GM18526 (cell line): ENCODE results near the gene EVA1A.

Experiments used
- POLR2A ChIP-seq: IDR thresholded peaks from 3 replicates; pipeline ENCODE4 v1.6.1; 2011; ENCODE audit not compliant: insufficient read length; ENCODE audit errors: extremely low read depth

Gene EVA1A

GRCh38 chr2:75500633-75501032, 60.1 kb downstream of the EVA1A start:
- TF ChIP-seq POLR2A = no peak

GRCh38 chr2:75499534-75499933, 61.2 kb downstream of the EVA1A start:
- no peak for TF ChIP-seq POLR2A

DNA sequence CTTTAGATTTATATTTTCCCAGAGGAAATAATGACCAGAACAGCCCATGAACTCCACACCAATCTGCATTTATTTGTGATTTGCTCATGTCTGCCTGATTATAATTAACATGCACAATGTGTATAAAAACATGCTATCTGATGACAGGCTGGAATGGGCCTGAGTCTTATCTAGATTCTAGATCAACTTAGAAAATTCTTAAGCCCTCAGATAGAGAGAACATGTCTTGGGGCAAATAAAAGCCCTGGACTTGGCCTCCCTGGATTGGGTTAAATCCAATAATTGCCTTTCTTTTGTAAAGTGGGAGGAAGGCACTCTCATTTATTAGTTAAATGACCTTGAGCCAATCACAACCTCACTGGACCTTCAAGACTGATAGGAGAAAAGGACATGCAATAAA, 61.8 kb downstream of the EVA1A start:
- no peak for TF ChIP-seq POLR2A

- no peak for TF ChIP-seq POLR2A
Observed at GRCh38 chr2:75497256-75497655, 63.5 kb downstream of the EVA1A start.

GRCh38 chr2:75495862-75496261, 64.9 kb downstream of the EVA1A start:
- TF ChIP-seq POLR2A = no peak

- no peak for TF ChIP-seq POLR2A
Observed at GRCh38 chr2:75494137-75494769, 66.5 kb downstream of the EVA1A start.

- TF ChIP-seq POLR2A = no peak
Observed at GRCh38 chr2:75493230-75493629, 67.5 kb downstream of the EVA1A start.

DNA sequence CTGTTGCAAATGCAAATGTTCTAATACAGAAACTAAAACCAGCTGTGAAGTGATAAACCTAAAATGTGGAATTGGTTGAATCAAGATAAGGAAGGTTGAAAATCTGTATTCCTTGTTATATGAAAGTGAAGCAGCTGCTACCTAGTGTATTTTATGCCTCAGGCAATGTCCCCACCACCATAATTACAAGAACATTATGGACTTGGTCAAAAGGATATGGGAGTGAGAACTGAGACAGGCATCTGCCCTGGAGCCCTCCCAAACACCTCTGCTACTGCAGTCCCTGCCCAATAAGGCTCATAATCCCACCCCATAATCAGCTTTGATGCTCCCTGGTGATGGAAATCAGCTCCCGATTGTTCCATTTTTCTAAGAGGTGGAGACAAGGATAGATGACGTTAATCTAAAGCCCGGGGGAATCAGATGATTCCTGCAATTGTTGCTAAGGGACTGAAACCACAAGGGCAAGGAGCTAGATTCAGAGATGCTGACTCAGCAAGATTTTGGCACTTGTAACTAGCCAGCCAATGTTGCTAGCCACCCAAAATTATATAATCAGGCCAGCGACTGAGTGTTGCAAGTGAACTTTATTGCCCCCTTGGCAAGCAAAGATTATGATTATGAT, 69.5 kb downstream of the EVA1A start:
- TF ChIP-seq POLR2A = no peak

GRCh38 chr2:75489721-75490120, 71.0 kb downstream of the EVA1A start:
- TF ChIP-seq POLR2A = no peak

GRCh38 chr2:75488157-75488556, 72.6 kb downstream of the EVA1A start:
- TF ChIP-seq POLR2A = no peak

DNA sequence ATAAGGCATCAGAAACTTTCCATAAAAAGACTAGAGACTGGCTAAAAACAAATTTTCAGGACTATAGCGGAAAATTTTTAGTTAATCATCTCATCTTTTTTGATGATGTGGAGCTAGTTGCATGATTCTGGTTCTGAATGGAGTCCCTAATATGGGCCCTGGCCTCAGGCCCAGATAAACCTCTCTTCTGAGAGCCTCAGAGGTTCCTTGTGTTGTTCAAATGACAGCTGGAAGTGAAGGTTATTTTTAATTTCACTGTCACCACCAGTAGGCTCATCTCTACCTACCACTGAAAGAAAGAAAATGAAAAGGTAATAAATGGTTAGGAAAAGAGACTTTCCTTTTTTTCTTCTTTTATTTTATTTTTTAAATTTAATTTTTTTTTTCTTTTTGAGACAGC, 75.9 kb downstream of the EVA1A start:
- TF ChIP-seq POLR2A = no peak

- TF ChIP-seq POLR2A = no peak
Observed at GRCh38 chr2:75483878-75484277, 76.9 kb downstream of the EVA1A start.

- TF ChIP-seq POLR2A = no peak
Observed at GRCh38 chr2:75482398-75482797, 78.3 kb downstream of the EVA1A start.

- TF ChIP-seq POLR2A = no peak
Observed at GRCh38 chr2:75480971-75481836, 79.5 kb downstream of the EVA1A start.

GRCh38 chr2:75476761-75477160, 84.0 kb downstream of the EVA1A start:
- TF ChIP-seq POLR2A = no peak

GRCh38 chr2:75475976-75476375, 84.8 kb downstream of the EVA1A start:
- no peak for TF ChIP-seq POLR2A
